ENCODE measurements around the gene HNRNPA0. TPM values are rescaled to one million over a fixed set of nuclear protein-coding genes. Genes with fewer than 3 reads are reported as not detected.

The HNRNPA0 gene
- total and polyA plus RNA-seq, 2 experiments from 2014 or later: 15.1 to 39.9 TPM

DNA sequence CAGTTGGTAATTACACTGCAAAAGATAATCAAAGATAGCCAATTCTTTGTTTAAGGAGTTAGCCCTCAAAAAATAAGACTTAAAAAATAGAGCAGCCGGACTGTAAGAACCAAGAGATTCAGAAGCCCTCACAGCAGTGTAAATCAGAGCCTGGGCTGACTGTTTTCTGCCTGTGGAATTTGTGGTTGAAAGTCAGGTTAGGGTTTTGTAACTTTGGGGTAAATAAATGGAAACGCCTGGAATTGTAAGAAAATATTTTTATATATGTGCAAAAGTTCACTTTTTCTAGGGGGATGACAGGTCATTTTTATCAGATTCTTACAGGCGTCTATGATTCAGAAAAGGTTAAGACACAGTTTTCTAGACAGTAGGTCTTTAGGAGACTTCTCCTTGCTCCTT lies 53.9 kb downstream of the HNRNPA0 start:
- Mint-ChIP-seq H3K4me3 (no peak overlapping the region), H3K27me3 (ENCODE audit: insufficient read depth, low read depth, poor library complexity) (peaks cover 3% of the 10 kb centered on the region), H3K4me1 (peaks cover 9% of the 10 kb centered on the region), H3K9me3 (no peaks in the 10 kb centered on the region), H3K36me3 (ENCODE audit: low read depth) (peaks cover 7% of the 10 kb centered on the region; the same call in 2 of the 3 replicates), H3K27ac (peak overlapping the region; percentile 9)
- Histone ChIP-seq H4K20me1 (replicated peaks; ENCODE audit: insufficient read depth) (no peaks in the 10 kb centered on the region), H3K9me2 (ENCODE audit: insufficient read depth) (no peaks in the 10 kb centered on the region), H3K79me2 (replicated peaks; ENCODE audit: insufficient read depth) (no peaks in the 10 kb centered on the region), H3K36me3 (ENCODE audit: insufficient read depth) (peaks cover 4% of the 10 kb centered on the region; the same call in 1 of the 2 replicates), H3K4me2 (no peak overlapping the region), H3K4me3 (no peak overlapping the region), H2AFZ (no peak overlapping the region), H3K4me1 (ENCODE audit: insufficient read depth) (no peaks in the 10 kb centered on the region), H3F3A (replicated peaks; ENCODE audit: low read depth) (no peaks in the 10 kb centered on the region), H3K27ac (ENCODE audit: low read depth) (no peak overlapping the region), H3K27me3 (ENCODE audit: insufficient read depth) (no peaks in the 10 kb centered on the region)
- no peak for TF ChIP-seq CREB1 (CRISPR knock-in tag; IDR thresholded peaks at IDR 0.05; ENCODE audit: low read depth)
- no peak for TF ChIP-seq EZH2phosphoT487 (IDR thresholded peaks at IDR 0.05; ENCODE audit: unreplicated experiment)
- TF ChIP-seq POLR2AphosphoS5 (IDR thresholded peaks at IDR 0.05; ENCODE audit: low read depth): no peak
- TF ChIP-seq, protein P1, sequence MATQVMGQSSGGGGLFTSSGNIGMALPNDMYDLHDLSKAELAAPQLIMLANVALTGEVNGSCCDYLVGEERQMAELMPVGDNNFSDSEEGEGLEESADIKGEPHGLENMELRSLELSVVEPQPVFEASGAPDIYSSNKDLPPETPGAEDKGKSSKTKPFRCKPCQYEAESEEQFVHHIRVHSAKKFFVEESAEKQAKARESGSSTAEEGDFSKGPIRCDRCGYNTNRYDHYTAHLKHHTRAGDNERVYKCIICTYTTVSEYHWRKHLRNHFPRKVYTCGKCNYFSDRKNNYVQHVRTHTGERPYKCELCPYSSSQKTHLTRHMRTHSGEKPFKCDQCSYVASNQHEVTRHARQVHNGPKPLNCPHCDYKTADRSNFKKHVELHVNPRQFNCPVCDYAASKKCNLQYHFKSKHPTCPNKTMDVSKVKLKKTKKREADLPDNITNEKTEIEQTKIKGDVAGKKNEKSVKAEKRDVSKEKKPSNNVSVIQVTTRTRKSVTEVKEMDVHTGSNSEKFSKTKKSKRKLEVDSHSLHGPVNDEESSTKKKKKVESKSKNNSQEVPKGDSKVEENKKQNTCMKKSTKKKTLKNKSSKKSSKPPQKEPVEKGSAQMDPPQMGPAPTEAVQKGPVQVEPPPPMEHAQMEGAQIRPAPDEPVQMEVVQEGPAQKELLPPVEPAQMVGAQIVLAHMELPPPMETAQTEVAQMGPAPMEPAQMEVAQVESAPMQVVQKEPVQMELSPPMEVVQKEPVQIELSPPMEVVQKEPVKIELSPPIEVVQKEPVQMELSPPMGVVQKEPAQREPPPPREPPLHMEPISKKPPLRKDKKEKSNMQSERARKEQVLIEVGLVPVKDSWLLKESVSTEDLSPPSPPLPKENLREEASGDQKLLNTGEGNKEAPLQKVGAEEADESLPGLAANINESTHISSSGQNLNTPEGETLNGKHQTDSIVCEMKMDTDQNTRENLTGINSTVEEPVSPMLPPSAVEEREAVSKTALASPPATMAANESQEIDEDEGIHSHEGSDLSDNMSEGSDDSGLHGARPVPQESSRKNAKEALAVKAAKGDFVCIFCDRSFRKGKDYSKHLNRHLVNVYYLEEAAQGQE (IDR thresholded peaks at IDR 0.05; ENCODE audit: unreplicated experiment): no peak
- no peak for TF ChIP-seq STAT1 (IDR thresholded peaks at IDR 0.05; ENCODE audit: unreplicated experiment)
- no peak for TF ChIP-seq EZH2 (IDR thresholded peaks at IDR 0.05; ENCODE audit: low read depth, unreplicated experiment)
- no peak for TF ChIP-seq ZNF331 (CRISPR knock-in tag; IDR thresholded peaks at IDR 0.05; ENCODE audit: low read depth)
- TF ChIP-seq, protein P2, sequence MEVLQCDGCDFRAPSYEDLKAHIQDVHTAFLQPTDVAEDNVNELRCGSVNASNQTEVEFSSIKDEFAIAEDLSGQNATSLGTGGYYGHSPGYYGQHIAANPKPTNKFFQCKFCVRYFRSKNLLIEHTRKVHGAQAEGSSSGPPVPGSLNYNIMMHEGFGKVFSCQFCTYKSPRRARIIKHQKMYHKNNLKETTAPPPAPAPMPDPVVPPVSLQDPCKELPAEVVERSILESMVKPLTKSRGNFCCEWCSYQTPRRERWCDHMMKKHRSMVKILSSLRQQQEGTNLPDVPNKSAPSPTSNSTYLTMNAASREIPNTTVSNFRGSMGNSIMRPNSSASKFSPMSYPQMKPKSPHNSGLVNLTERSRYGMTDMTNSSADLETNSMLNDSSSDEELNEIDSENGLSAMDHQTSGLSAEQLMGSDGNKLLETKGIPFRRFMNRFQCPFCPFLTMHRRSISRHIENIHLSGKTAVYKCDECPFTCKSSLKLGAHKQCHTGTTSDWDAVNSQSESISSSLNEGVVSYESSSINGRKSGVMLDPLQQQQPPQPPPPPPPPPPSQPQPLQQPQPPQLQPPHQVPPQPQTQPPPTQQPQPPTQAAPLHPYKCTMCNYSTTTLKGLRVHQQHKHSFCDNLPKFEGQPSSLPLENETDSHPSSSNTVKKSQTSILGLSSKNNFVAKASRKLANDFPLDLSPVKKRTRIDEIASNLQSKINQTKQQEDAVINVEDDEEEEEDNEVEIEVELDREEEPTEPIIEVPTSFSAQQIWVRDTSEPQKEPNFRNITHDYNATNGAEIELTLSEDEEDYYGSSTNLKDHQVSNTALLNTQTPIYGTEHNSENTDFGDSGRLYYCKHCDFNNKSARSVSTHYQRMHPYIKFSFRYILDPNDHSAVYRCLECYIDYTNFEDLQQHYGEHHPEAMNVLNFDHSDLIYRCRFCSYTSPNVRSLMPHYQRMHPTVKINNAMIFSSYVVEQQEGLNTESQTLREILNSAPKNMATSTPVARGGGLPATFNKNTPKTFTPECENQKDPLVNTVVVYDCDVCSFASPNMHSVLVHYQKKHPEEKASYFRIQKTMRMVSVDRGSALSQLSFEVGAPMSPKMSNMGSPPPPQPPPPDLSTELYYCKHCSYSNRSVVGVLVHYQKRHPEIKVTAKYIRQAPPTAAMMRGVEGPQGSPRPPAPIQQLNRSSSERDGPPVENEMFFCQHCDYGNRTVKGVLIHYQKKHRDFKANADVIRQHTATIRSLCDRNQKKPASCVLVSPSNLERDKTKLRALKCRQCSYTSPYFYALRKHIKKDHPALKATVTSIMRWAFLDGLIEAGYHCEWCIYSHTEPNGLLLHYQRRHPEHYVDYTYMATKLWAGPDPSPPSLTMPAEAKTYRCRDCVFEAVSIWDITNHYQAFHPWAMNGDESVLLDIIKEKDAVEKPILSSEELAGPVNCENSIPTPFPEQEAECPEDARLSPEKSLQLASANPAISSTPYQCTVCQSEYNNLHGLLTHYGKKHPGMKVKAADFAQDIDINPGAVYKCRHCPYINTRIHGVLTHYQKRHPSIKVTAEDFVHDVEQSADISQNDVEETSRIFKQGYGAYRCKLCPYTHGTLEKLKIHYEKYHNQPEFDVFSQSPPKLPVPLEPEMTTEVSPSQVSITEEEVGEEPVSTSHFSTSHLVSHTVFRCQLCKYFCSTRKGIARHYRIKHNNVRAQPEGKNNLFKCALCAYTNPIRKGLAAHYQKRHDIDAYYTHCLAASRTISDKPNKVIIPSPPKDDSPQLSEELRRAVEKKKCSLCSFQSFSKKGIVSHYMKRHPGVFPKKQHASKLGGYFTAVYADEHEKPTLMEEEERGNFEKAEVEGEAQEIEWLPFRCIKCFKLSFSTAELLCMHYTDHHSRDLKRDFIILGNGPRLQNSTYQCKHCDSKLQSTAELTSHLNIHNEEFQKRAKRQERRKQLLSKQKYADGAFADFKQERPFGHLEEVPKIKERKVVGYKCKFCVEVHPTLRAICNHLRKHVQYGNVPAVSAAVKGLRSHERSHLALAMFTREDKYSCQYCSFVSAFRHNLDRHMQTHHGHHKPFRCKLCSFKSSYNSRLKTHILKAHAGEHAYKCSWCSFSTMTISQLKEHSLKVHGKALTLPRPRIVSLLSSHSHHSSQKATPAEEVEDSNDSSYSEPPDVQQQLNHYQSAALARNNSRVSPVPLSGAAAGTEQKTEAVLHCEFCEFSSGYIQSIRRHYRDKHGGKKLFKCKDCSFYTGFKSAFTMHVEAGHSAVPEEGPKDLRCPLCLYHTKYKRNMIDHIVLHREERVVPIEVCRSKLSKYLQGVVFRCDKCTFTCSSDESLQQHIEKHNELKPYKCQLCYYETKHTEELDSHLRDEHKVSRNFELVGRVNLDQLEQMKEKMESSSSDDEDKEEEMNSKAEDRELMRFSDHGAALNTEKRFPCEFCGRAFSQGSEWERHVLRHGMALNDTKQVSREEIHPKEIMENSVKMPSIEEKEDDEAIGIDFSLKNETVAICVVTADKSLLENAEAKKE (CRISPR knock-in tag; IDR thresholded peaks at IDR 0.05): no peak
- ATAC-seq (no peak), DNase-seq (ENCODE audit: low spot score) (no peak)

Data from GM23338 (cell line).